ENCODE measurements around the gene LARGE1.

Gene LARGE1

GRCh38 chr22:33920197-33920540, at the start of gene LARGE1:
TSS of gene LARGE1 (minus strand) at chr22:33920476.
- no peak for DNase-seq

- no peak for DNase-seq
These were observed 48.8 kb upstream of the LARGE1 start for GRCh38 chr22:33969045-33969444.

- no peak for DNase-seq
These were observed 43.8 kb upstream of the LARGE1 start for GRCh38 chr22:33964121-33964520.

- DNase-seq = no peak
These were observed 42.1 kb upstream of the LARGE1 start for GRCh38 chr22:33962409-33962808.

- no peak for DNase-seq
These were observed 38.5 kb upstream of the LARGE1 start for GRCh38 chr22:33958741-33959140.

- DNase-seq = no peak
These were observed 36.8 kb upstream of the LARGE1 start for GRCh38 chr22:33957086-33957485.

GRCh38 chr22:33952776-33953175, 32.5 kb upstream of the LARGE1 start:
- no peak for DNase-seq

GRCh38 chr22:33940741-33941140, 20.5 kb upstream of the LARGE1 start:
- DNase-seq = no peak

GRCh38 chr22:33932997-33933396, 12.7 kb upstream of the LARGE1 start:
- no peak for DNase-seq

- DNase-seq = no peak
These were observed 11.1 kb upstream of the LARGE1 start for GRCh38 chr22:33931406-33931805.

GRCh38 chr22:33927752-33928151, 7.5 kb upstream of the LARGE1 start:
- no peak for DNase-seq

- no peak for DNase-seq
These were observed 4.9 kb upstream of the LARGE1 start for GRCh38 chr22:33925194-33925593.

GRCh38 chr22:33923660-33924246, 3.5 kb upstream of the LARGE1 start:
- DNase-seq = no peak

GRCh38 chr22:33923033-33923432, 2.8 kb upstream of the LARGE1 start:
- DNase-seq = no peak

GRCh38 chr22:33922349-33922681, 2.0 kb upstream of the LARGE1 start:
- peak; percentile 15 for DNase-seq

GRCh38 chr22:33921525-33922348, 1.5 kb upstream of the LARGE1 start:
- DNase-seq = peak; percentile 31

GRCh38 chr22:33920927-33921524, 750 bp upstream of the LARGE1 start:
- DNase-seq = peak; percentile 90

- no peak for DNase-seq
These were observed 682 bp downstream of the LARGE1 start for GRCh38 chr22:33919391-33920196.

- DNase-seq = no peak
These were observed 1.5 kb downstream of the LARGE1 start for GRCh38 chr22:33918676-33919365.

GRCh38 chr22:33917744-33918406, 2.4 kb downstream of the LARGE1 start:
- DNase-seq = no peak

GRCh38 chr22:33914699-33915098, 5.6 kb downstream of the LARGE1 start:
- DNase-seq = no peak

GRCh38 chr22:33914131-33914530, 6.1 kb downstream of the LARGE1 start:
- DNase-seq = no peak
